Fibroblast of mammary gland (primary cell): ENCODE measurements around the gene ELF2.

Experiments
- DNase-seq: peaks from one replicate; pipeline ENCODE4 v3.0.0-alpha.2; 2010; ENCODE audit warnings: low read depth
- H3K4me3 ChIP-seq: 2 replicates; pipeline ENCODE4 v1.5.1; 2011; ENCODE audit warnings: low read depth, mild to moderate bottlenecking, low read length, moderate library complexity; ENCODE audit not compliant: control insufficient read depth
- TF ChIP-seq, protein P1 (sequence below): conservative IDR thresholded peaks from 2 replicates; pipeline ENCODE4 v1.5.1; 2011; ENCODE audit warnings: low read depth, low read length, inconsistent platforms; ENCODE audit not compliant: control insufficient read depth, insufficient read depth

ELF2 gene

DNA sequence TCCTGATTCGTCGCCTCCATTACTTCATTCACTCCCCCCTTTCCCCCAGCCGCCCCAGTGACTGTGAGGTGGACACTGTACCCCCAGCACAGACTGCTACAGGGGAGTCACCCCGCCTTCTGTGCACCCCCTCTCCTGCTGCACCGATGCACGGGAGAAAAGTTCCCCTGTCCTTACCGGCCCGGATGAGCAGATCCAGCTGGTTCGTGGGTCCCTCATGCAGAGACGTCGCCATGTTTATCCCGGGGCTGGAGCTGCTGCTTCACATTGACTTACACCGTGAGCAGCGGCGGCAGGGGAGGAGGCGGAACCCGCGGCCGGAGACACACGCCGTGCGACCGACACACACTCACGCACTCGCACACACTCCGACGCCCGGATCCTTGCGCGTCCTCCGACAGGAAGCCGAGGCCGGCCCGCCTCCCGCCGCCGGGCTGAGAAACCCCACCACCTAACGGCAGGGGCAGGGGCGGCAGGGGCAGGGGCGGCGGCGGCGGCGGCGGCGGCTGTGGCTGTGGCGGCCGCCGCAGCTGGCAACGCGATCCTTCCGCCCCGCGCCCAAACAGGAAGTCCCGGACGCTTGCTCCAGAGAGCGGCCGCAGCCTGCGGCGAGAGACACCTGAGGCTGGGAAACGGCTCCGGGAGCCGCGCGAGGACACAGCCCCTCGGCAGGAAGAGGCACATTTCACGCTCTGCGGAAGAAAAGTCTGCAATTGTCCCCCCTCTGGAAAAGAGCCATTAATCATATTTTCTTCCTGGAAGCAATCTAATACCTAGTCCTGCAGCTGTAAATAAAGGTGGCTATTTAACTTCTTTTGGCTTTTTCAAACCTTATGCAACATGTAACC lies 92.8 kb downstream of the ELF2 start:
- DNase-seq, result peak; percentile 88
- TF ChIP-seq, protein P1, sequence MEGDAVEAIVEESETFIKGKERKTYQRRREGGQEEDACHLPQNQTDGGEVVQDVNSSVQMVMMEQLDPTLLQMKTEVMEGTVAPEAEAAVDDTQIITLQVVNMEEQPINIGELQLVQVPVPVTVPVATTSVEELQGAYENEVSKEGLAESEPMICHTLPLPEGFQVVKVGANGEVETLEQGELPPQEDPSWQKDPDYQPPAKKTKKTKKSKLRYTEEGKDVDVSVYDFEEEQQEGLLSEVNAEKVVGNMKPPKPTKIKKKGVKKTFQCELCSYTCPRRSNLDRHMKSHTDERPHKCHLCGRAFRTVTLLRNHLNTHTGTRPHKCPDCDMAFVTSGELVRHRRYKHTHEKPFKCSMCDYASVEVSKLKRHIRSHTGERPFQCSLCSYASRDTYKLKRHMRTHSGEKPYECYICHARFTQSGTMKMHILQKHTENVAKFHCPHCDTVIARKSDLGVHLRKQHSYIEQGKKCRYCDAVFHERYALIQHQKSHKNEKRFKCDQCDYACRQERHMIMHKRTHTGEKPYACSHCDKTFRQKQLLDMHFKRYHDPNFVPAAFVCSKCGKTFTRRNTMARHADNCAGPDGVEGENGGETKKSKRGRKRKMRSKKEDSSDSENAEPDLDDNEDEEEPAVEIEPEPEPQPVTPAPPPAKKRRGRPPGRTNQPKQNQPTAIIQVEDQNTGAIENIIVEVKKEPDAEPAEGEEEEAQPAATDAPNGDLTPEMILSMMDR, result no peak
- H3K4me3 ChIP-seq, result peak overlapping the region; percentile 100

DNA sequence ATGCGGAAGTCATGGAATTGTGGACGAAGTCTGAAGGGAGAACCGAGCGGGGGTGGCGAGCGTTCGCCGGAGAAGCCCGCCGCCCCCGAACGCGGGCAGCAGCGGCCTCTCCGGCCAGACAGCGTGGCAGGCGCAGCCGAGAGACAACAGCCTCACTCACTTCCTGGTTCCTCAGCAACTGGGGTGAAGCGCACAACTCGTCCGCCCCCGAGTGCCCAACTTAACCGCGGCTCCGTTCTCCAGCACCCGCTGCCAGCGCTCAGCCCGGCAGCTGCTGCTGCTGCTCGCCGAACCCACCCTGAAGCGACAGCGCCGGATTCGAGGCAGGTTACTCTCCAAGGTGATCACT lies 93.4 kb downstream of the ELF2 start:
- TF ChIP-seq, protein P1, result no peak
- H3K4me3 ChIP-seq, result peak overlapping the region; percentile 100
- peak; percentile 62 for DNase-seq

DNA sequence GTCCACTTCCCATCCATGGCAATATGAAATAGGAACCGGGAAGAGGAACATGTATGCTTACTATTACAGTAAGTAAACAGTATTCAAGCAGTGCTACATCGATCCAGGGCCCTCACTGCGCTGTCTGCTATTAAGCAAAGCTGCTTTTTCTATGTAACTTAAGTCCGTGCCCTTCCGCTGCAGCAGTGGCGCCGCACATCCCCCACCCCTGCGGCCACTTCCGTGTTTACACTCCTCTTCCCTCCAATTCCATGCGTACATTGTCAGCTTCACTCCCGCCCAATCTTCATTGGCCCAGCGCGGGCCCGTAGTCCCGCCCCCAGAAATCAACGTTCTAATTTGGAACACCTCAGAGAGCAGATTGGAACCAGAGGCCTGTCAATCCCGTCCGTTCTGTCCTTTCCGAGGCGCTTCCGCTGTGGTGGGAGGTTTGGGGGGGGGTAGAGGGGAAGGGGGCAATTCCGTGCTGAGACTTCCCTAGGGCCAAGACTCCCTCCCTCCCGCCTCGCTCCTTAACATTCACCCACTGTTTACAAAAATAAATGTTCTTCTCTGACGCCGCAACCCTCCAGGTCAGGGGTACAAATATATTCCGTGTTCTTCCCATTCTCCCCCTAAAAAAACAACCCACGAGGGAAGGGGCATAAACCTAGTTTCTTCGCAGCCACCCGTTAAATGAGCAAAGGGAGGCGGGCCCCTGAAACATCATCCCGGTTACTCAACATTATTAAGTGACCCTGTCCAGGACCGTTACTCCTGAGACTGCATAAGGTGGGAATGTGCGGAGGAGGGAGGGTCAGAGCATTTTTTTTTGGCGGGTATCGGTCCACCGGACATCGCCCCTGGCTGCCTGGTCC lies 94.0 kb downstream of the ELF2 start:
- TF ChIP-seq, protein P1, result no peak
- H3K4me3 ChIP-seq, result peak overlapping the region; percentile 100
- peak; percentile 96 for DNase-seq

DNA sequence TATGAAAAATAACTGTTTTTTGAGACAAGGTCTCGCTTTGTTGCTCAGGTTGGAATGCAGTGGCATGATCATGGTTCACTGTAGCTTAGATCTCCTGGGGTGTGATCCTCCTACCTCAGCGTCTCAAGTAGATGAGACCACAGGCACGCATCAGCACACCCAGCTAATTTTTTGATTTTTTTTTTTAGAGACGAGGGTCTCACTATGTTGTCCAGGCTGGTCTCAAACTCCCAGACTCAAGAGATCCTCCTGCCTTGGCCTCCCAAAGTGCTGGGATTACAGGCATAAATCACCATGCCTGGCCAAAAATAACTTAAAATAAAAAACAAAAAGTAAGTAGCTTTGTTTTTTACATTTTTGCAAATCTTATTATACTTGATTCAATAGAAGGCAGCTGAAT lies 98.1 kb downstream of the ELF2 start:
- TF ChIP-seq, protein P1, result no peak
- DNase-seq, result no peak
- no peak overlapping the region for H3K4me3 ChIP-seq

DNA sequence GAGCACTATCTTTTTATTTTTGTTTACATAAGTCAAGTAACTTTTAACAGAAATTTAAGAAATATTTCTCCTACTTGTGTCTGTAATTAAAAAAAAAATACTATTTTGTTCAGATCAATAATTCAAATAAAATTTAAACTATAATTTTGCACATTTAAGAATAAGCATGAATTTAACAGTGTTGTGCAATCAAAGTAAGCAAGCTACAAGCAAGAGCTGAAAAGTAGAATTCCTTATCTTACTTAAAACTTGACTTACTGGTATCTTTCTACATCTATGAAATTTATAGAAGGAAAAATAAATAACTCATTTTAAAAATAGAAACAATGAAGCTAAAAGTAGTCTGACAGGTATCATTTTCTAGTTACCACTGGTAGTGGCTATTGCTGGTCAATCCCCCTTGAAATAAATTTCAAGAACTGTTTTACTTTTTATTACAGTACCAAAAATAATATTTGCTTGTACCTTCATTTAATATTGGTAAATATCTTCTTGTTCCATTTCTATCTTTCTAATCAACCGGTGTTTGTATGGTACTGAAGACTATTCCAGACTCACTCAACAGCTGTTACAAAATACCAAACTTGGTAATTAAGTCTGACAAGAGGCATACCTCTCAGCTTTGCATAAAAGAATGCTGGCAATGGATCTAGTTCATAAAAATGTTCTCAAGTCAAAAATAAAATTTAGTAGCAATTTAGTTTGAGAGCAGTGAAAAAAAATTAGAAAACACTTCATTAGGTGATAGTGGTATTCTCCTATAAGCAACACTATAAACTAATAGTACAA lies 99.3 kb downstream of the ELF2 start:
- TF ChIP-seq, protein P1, result no peak
- no peak for DNase-seq
- no peak overlapping the region for H3K4me3 ChIP-seq

DNA sequence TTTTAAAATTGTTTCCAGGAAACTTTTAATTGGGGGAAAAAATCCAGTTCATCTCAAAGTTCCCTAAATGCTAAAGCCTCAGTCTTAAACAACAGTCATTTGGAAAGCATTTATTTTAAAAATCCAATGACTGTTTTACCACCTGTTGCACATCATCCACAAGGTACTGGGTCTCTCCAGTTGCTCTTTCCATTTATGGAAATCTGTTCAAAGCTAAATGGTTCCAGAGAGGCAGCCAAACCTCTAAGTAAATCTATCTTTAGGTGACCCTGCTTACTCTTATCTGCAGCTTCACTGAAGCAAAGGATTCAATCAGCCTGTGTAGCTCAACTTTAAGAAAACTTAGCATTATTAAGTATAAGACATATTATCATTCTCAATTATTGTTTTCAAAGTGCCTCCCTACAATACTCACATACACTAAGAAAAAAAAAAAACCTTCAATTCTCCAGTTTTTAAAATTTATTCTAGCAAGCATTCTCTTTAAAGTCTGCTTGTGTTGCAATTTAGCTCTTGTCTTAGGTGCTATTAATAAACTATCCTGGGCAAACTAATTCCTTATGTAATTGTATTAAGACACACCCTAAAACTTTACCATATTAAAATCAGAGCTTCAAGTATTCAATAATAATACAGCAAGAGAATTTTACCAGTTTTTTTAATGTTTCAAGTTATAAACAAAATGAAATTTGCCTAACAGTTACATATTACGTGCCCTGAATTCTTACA lies 100.8 kb downstream of the ELF2 start:
- H3K4me3 ChIP-seq, result no peak overlapping the region
- TF ChIP-seq, protein P1, result no peak
- no peak for DNase-seq
